GM18498 (cell line): ENCODE measurements around the gene OSBPL2.

Experiments used
- ATAC-seq: cut with Tn5 transposase; IDR thresholded peaks from one replicate; pipeline ENCODE4 v1.9.1; 2021; ENCODE audit warnings: mild to moderate bottlenecking, moderate library complexity; ENCODE audit not compliant: unreplicated experiment

OSBPL2 gene

DNA sequence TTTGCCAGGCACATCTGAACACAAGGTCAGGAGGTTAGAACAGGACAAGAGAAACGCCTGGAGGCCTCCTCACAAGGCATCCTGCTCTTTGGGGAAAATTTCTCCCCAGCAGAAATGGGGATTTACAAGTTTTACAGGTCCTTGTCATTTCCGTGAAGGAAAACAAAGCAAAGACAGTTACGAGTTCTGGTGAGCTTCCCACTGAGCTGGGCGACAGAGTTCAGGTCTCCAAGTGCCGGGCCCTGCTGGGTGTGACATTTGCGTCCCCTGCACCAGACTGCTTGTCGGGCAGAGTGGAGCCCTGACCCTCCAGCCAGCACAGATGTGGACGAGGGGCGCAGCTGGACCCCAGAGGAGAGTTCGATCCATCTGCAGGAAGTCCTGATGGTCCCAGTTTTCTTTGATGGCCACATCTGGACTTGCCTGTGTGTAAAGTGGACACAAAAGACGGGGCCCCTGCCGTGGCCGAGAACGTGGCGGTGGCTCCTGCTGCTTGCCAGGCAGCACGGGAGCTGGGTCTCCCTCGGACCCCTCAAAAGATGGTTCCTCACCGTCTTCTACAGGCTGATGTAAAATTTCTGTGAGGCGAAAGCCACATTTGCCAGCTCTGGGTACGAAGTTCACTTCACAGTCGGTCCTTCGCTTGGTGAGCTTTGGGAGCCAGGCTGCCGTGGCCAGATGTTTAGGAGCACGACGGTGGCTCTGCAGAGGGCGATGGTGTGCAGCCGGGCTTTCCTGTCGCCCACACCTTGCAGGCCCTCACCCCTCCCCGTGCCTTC is 59.3 kb downstream of the OSBPL2 start:
- no peak for ATAC-seq

DNA sequence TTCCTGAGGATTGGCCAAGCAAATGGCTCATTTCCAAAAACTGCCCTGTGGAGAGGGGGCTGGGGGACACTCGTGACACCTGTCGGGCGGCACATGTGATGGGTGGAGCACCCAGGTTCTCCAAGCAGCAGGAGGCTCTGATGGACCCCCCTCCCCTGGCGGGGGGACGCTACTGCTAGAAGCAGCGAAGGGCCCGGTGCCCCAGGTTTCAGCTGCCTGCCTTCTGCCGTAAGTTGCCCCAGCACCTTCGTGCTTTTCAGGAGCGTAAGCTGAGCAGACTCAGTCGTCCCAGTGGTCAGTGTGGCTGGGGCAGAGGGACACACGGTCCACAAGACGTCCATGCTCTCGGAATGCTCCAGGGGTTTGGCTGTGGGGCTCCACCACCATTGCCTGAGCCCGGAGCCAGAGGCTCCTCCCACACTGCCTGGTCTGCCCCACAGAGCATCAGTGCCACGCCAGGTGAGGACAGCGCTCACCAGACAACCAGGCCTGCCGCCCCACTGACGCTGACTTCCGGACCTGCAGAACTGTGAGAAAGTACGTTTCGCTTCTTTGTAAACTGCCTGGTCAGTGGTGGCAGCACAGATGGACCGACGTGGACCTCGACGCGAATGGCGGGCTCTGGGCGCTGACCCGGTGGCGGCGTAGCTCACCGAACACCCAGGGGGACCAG is 60.4 kb downstream of the OSBPL2 start:
- no peak for ATAC-seq

DNA sequence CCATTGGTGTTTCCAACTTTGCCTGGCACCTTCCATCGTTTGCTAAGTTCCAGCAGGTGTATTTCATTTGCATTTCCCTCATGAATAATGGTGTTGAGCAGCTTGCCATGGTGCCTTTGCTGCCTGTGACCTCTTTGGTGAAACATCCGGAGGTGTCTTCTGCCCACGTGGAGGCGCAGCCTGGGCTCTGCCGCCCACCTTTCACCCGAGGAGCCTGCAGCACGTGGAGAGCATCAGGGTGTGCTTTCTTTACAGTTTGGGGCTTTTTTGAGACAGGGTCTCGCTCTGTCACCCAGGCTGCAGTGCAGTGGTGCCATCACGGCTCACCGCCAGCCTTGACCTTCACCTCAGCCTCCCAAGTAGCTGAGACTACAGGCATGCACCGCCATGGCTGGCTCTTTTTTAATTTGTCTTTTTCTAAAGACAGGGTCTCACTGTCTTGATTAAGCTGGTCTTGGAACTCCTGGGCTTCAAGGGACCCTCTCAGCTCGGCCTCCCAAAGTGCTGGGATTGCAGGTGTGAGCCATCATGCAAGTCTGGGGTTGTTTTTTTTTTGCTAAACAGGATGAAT is 61.4 kb downstream of the OSBPL2 start:
- no peak for ATAC-seq

DNA sequence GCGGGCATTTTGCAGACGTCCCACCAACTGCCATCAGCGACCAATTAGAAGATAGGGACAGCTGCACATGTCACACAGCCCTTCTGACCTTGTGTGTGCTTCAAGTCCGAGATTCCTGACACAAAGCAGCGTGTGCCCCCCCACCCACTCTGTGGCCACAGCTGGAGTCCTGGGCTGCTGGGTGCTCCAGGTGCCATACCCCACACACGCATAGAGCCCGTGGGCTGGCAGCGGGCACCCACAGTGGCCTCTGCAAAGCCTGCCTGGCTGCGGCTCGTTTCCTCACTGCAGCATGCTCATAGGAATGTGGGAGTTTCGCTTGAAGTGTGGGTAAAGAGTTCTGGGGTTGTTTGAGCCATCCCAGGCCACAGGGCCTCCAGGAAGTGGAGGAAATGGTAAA is 62.0 kb downstream of the OSBPL2 start:
- no peak for ATAC-seq

DNA sequence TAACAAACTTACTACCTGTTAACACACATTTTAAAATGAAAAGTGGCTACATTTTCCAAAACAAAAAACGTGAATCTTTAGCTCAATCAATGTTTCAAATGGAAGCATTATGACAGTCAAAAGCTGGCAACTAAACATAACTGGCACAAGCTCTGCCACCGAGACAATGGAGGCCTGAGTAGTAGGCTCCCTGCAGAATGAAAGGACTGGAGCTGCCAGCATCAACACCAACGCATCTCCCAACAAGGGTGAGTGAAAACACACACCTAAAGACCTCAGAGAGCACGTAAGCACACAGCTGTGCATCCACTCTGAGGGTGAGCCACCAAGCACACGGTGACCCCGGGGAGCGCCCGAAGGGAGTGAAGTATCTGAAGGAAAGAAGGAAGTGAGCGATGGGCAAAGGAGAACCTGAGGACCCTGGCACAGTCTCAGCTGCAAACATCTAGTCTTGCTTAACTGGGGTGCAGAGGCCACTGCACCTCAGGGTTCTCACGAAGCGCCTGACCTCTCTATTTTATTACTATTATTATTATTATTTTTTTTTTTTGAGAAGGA is 62.9 kb downstream of the OSBPL2 start:
- ATAC-seq, result no peak

DNA sequence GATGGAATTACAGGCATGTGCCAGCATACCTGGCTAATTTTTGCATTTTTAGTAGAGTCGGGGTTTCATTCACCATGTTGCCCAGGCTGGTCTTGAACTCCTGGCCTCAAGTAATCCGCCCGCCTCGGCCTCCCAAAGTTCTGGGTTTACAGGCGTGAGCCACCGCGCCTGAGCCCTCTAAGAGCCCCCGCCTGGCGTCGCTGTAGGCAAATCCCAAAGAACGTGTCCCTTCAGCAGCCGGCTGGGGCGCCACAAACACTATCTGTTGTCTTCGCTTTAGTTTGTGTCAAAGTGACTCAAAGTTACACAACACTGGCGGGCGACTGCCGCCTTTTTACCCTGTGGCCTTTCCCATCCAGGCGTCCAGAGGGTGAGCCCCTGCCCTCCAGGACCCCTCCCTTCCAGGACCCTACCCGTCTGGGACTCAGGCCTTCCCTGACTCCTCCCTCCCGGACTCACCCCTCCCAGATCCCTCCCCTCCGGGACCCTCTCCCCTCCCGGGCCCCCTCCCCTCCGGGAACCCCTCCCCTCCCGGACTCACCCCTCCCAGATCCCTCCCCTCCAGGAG is 63.5 kb downstream of the OSBPL2 start:
- peak; percentile 35 for ATAC-seq

DNA sequence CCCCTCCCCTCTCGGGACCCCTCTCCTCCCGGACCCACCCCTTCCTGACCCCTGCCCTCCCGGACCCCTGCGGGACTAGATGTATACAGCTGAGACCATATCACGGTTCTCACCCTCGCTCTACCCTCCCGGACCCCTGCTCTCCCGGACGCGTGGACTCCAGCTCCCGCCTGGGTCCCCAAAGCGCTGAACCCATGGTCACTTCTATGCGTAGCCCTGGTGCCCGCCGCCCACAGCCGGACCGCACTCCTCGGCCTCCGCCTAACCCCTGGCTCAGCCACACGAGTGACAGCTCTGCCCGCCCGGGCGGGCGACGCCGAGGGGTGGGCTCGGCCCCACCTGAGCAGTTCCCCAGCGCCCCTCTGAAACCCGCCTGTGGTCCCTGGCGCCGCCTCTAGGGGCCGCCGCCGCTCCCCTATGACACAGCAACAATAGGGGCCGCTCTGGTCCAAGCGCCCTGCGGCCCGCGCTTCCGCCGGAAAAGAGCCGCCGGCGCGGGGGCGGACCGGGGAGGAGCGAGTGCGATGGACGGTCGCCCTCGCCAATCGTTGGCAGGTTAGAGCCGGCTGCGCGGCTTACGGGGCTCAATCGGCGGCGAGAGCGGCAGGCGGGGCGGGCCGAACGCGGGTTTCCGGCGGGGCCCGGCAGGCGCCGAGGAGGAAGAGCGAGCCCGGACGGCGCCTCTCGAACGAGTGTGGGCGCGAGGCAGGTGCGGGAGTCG is 64.2 kb downstream of the OSBPL2 start, which contains the start of gene ADRM1:
ADRM1 (plus strand) TSS at position 657 of the 721 bp plus-strand sequence. CDS start 572 bp downstream, outside the sequence.
- ATAC-seq, result peak; percentile 87

DNA sequence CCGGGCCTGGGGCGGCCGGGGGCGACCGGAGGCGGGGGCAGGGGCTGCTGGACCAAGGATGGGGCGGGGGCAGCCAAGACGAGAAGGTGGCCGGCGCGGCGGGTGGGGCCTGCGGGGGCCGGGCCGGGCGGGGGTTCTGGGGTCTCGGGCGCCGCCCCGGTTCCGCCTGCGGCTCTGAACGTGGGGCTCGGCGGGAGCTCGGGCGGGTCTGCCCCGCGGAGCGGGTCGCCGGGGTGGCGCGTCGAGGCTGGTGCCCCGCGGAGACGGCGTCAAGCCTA is 64.7 kb downstream of the OSBPL2 start:
- ATAC-seq, result no peak

DNA sequence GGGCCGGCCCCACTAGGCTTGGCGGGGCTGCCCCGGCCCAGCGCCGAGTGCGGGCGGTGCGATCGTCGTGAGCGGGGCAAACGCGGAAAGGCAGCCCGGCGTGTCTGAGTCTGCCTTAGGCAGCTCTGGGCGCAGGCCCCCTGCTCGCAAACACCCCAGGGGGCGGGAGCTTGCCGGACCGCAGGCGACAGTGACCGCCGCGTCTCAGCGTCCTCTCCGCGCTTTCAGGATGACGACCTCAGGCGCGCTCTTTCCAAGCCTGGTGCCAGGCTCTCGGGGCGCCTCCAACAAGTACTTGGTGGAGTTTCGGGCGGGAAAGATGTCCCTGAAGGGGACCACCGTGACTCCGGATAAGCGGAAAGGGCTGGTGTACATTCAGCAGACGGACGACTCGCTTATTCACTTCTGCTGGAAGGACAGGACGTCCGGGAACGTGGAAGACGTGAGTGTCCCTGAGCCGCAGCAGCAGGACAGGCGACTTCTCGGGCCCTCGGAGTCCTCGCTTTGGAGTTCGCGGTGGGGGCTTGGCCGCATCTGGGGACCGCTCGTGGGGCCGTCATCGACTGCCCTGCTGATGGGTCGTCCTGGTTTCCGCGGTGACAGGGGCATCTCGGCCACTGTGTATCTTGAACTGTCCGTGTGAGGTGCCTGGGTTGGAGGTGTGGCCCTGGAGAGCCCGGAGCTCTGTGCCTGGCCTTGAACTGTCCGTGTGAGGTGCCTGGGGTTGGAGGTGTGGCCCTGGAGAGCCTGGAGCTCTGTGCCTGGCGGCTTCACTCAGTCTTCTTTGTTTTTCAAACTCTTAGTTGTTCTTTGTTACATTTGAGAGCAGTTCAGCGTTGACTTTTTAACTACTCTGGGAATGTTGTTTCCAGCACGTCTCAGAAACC is 65.3 kb downstream of the OSBPL2 start:
- peak; percentile 10 for ATAC-seq

DNA sequence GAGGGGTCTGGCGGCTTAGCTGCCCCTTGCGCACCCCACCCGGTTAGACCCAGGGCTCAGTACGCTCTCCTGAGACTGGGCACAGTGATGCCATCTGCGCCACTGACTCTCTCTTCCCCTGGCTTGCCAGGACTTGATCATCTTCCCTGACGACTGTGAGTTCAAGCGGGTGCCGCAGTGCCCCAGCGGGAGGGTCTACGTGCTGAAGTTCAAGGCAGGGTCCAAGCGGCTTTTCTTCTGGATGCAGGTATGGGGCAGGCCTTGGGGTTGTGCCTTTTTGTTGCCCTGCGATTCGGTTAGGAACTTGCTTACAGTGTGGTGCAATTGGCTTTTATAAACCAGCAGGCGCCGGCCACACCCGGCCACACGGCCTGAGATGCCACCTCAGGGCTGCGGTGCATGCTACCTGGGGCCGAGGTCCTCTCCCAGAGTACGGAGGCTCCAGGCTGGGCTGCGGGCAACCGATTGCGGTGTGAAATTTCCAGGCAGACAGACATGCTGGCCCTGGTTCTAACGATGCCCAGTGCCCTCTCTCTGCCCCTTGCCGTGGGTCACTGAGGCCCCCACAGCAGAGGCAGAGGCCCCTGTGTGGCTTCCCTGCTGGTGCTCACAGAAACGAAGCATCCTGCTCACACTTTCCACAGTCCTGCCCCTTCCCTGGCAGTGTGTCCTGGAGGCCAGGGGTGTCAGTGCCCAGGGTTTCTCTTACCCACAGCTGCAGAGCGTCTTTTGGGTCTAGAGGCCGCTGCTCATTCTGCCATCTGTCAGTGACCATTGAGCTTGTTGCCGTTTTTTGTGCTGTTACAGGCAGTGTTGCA is 66.2 kb downstream of the OSBPL2 start:
- no peak for ATAC-seq

DNA sequence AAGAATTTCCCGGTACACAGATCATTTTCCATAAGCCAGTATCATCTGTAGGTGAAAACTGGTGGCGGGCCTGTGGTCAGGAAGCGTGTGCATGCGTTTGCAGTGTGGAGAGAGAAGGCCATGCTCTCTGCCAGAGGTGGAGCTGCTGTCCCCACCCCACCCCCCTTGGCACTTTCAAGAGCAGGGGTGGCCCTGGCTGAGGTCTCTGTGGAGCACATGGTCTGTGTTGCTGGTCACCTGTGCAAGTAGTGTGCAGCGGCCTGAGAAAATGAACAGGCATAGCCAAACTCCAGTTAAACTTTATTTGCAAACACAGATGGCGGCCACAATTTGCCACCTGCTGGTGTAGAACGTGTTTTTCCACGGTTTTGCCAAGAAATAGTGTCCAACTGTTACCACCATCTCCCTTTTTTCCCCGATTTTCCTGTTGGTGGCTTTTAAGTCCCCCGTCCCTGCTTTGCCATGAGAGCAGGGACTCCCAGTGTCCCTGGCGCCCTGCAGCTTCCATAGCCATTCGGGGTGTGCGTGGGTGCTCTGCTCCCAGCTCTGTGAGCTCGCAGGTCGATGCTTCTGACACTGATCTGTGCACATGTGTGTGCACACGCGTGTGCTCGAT is 66.9 kb downstream of the OSBPL2 start:
- ATAC-seq, result no peak

DNA sequence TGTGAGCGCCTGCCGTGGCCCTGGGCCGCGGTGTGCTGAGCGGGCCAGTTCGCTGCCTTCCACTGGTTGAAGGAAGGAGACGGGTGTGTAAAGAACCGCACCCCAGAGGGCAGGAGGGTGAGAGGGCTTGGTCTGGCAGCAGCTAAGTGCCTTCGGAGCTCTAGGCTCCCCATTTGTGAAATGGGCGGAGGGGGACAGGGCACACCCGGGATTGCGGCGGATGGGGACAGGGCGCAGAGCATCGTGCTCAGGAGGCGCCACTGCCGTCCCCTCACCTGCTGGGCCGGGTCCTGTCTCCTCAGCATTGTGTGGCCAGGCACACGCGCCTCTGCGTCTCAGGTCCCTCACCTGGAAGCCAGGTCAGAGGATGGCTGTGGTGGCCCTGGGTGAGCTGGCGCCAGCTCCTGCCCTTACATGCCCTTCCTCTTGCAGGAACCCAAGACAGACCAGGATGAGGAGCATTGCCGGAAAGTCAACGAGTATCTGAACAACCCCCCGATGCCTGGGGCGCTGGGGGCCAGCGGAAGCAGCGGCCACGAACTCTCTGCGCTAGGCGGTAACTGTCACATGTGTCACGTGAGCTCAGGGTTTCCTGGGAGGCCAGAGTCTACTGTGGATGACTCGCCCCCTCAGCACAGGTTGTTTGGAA is 67.6 kb downstream of the OSBPL2 start:
- no peak for ATAC-seq

DNA sequence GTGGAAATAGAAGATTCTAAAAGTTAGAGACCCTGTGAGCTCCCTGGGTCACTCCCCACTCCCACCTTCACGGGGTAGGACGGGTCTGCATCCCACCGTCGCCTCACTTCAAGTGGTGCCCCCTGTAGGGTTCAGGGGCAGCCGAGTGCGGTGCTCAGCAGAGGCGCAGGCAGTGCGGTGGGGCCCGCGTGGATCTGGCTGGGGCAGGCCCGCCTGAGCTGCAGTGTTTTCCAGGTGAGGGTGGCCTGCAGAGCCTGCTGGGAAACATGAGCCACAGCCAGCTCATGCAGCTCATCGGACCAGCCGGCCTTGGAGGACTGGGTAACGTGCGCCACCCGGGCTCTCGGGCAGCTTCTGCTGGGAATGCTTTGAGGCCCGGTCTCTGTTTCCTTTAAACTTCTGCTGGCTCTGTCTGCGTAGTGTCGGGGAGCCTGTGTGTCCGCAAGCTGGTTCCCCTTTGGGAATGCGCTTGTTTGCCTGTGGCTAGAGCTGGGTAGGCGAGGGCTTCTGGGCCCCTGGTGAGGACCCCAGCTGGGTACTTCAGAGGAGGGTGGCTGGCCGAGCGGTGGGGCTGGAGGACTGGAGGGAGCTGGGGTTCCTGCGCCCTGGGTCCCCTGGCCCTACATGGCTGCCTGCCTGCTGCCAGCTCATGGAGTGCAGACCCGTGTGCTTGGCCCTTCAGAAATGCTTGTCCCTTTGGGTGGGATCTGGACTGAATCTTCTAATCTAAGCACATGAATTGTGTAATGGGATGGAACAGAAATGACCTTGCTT is 68.3 kb downstream of the OSBPL2 start:
- no peak for ATAC-seq

DNA sequence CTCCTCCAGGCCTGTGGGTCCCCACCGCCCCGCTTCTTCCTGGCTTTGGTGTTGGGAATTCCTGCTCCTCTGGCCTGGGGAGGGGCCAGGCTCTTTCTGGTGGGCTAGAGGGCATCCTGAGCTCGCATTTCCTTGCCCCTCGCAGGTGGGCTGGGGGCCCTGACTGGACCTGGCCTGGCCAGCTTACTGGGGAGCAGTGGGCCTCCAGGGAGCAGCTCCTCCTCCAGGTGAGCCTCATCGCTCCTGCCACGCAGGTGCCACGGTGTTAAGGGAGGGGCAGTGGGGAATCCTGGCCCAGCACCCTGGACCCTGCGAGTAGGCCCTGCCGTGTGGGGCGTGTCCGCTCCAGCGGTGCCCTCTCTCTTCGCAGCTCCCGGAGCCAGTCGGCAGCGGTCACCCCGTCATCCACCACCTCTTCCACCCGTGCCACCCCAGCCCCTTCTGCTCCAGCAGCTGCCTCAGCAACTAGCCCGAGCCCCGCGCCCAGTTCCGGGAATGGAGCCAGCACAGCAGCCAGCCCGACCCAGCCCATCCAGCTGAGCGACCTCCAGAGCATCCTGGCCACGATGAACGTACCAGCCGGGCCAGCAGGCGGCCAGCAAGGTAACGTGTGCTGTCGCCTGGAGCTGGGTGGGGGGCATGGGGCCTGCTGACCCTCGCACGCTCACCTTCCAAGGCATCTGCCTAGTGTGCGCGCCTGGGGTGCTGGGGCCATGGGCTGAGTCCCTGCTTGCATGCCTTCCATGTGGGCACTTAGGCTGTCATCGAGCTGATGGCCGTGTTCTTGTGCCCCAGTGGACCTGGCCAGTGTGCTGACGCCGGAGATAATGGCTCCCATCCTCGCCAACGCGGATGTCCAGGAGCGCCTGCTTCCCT is 69.1 kb downstream of the OSBPL2 start:
- no peak for ATAC-seq

DNA sequence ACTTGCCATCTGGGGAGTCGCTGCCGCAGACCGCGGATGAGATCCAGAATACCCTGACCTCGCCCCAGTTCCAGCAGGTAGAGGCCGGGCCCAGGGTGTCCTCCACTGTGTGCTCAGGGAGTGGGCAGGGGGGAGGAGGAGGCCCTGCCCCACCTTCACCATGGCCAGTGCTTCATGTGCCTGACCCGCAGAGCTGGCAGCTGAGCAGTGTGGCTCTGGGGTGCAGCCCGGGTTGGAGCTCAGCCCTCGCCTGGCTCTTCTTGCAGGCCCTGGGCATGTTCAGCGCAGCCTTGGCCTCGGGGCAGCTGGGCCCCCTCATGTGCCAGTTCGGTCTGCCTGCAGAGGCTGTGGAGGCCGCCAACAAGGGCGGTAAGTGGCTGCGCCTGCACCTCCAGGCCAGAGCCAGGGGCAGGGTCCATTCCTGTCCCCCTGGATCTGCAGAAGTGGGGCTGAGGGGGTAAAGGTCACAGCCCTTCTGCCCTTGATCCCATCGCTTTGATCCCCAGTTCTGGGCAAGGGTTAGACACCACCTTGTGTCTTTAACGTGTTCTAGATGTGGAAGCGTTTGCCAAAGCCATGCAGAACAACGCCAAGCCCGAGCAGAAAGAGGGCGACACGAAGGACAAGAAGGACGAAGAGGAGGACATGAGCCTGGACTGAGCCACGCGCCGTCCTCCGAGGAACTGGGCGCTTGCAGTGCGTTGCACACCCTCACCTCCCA is 69.9 kb downstream of the OSBPL2 start:
- no peak for ATAC-seq
